ENCODE measurements around the gene BCL2L11. TPM values are rescaled to one million over a fixed set of nuclear protein-coding genes. Genes with fewer than 3 reads are reported as not detected.

Gene BCL2L11
- polyA plus RNA-seq, 1 experiment = 0.78 TPM

- ChIA-PET POLR2A (no interaction called here), CTCF (interaction anchor here (1.3 kb wide), 1 partner anchor 10 kb away, joined by 3 read pairs; no protein-coding TSS in a partner anchor)
- DNase-seq (ENCODE audit: low read depth) = no peak
- no peaks in the 10 kb centered on the region for H3K36me3 ChIP-seq (ENCODE audit: control insufficient read depth, insufficient read depth, low read length)
- H3K27me3 ChIP-seq (ENCODE audit: control insufficient read depth, insufficient read depth, low read length) = no peaks in the 10 kb centered on the region
- no peak overlapping the region for H3K4me3 ChIP-seq (ENCODE audit: low read depth, low read length)
- TF ChIP-seq, protein P1, sequence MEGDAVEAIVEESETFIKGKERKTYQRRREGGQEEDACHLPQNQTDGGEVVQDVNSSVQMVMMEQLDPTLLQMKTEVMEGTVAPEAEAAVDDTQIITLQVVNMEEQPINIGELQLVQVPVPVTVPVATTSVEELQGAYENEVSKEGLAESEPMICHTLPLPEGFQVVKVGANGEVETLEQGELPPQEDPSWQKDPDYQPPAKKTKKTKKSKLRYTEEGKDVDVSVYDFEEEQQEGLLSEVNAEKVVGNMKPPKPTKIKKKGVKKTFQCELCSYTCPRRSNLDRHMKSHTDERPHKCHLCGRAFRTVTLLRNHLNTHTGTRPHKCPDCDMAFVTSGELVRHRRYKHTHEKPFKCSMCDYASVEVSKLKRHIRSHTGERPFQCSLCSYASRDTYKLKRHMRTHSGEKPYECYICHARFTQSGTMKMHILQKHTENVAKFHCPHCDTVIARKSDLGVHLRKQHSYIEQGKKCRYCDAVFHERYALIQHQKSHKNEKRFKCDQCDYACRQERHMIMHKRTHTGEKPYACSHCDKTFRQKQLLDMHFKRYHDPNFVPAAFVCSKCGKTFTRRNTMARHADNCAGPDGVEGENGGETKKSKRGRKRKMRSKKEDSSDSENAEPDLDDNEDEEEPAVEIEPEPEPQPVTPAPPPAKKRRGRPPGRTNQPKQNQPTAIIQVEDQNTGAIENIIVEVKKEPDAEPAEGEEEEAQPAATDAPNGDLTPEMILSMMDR (IDR thresholded peaks at IDR 0.05; ENCODE audit: insufficient read depth, low read depth, low read length) = no peak
Observed at GRCh38 chr2:111200333-111200881, 79.7 kb downstream of the BCL2L11 start.

GRCh38 chr2:111201214-111201613 lies 80.5 kb downstream of the BCL2L11 start:
- Histone ChIP-seq H3K4me3 (ENCODE audit: low read depth, low read length) (no peak overlapping the region), H3K27me3 (ENCODE audit: control insufficient read depth, insufficient read depth, low read length) (no peaks in the 10 kb centered on the region), H3K36me3 (ENCODE audit: control insufficient read depth, insufficient read depth, low read length) (no peaks in the 10 kb centered on the region)
- TF ChIP-seq, protein P1 (IDR thresholded peaks at IDR 0.05; ENCODE audit: insufficient read depth, low read depth, low read length) = no peak
- DNase-seq (ENCODE audit: low read depth) = no peak
- CTCF ChIA-PET = no interaction called here
- POLR2A ChIA-PET = no interaction called here

DNA sequence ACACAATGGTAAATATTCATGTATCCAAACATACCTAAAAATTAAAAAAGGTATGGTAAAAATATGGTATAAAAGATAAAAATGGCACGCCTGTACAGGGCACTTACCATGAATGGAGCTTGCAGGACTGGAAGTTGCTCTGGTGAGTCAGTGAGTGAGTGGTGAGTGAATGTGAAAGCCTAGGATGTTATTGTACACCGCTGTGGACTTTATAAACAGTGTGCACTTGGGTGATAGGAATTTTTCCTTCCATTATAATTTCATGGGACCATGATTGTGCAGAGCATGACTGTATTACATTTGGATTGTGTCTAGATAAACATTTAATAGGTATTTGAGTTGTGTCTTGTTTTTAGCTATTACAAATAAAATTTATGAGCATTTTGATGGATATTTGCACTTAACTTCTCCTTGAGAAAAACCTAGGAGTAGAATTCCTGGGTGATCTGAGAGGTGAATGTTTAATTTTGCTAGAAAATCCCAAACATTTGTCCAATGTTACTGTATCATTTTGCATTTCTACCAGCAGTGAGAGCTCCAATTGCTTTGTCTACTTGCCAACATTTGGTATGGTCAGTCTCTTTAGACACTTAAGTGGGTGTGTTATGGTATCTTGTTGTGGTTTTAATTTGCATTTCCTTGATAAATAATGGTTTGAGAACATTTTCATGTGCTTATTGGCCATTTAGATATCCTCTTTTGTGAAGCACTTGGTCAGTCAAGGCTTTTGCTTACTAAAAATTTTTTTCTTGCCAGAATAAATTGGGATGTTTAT lies 81.7 kb downstream of the BCL2L11 start:
- peaks cover 1% of the 10 kb centered on the region; the same call in 1 of the 2 replicates for H3K36me3 ChIP-seq (ENCODE audit: control insufficient read depth, insufficient read depth, low read length)
- CTCF ChIA-PET = no interaction called here
- POLR2A ChIA-PET = no interaction called here

GRCh38 chr2:111204706-111205105 lies 84.0 kb downstream of the BCL2L11 start:
- POLR2A ChIA-PET = no interaction called here
- TF ChIP-seq, protein P1 (IDR thresholded peaks at IDR 0.05; ENCODE audit: insufficient read depth, low read depth, low read length) = no peak
- CTCF ChIA-PET = interaction anchor here (0.8 kb wide), 1 partner anchor 15 kb away, joined by 3 read pairs; no protein-coding TSS in a partner anchor
- H3K27me3 ChIP-seq (ENCODE audit: control insufficient read depth, insufficient read depth, low read length) = no peaks in the 10 kb centered on the region
- H3K36me3 ChIP-seq (ENCODE audit: control insufficient read depth, insufficient read depth, low read length) = peaks cover 3% of the 10 kb centered on the region; the same call in 1 of the 2 replicates
- H3K4me3 ChIP-seq (ENCODE audit: low read depth, low read length) = no peak overlapping the region
- no peak for DNase-seq (ENCODE audit: low read depth)

More for the DNA sequence above, 81.7 kb downstream of the BCL2L11 start:
- TF ChIP-seq, protein P1 (IDR thresholded peaks at IDR 0.05; ENCODE audit: insufficient read depth, low read depth, low read length) = no peak
- DNase-seq (ENCODE audit: low read depth) = no peak
- no peak overlapping the region for H3K4me3 ChIP-seq (ENCODE audit: low read depth, low read length)
- H3K27me3 ChIP-seq (ENCODE audit: control insufficient read depth, insufficient read depth, low read length) = no peaks in the 10 kb centered on the region

DNA sequence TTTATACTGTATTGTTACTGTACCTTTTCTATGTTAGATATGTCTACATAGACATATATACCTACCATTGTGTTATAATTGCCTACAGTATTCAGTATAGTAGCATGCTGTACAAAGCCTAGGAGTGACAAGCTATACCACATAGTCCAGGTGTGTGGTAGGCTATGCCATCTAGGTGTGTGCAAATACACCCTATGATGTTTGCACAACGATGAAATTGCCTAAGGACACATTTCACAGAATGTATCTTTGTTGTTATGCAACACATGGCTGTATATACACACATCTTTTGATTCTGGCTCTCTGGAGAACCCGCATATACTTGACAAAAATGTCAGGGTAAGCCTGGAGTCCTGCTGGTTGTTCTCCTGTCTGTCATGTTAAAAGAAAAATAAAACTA lies 85.1 kb downstream of the BCL2L11 start:
- TF ChIP-seq, protein P1 (IDR thresholded peaks at IDR 0.05; ENCODE audit: insufficient read depth, low read depth, low read length) = no peak
- POLR2A ChIA-PET = no interaction called here
- Histone ChIP-seq H3K4me3 (ENCODE audit: low read depth, low read length) (no peak overlapping the region), H3K36me3 (ENCODE audit: control insufficient read depth, insufficient read depth, low read length) (peaks cover 3% of the 10 kb centered on the region; the same call in 1 of the 2 replicates), H3K27me3 (ENCODE audit: control insufficient read depth, insufficient read depth, low read length) (no peaks in the 10 kb centered on the region)
- DNase-seq (ENCODE audit: low read depth) = no peak
- CTCF ChIA-PET = interaction anchor here (0.8 kb wide), 2 partner anchors 16 to 85 kb away, joined by 3 read pairs; partner anchors contain the start of gene BCL2L11
